AG09319 (cell line): ENCODE measurements around the gene PLD4.

Source experiments
- DNase-seq: peaks from one replicate; pipeline ENCODE4 v3.0.0-alpha.2; 2010; ENCODE audit warnings: low read depth; ENCODE audit errors: extremely low read depth
- CTCF ChIP-seq: IDR thresholded peaks from 2 replicates; pipeline ENCODE4 v1.5.1; 2011; ENCODE audit warnings: low read depth, mild to moderate bottlenecking, inconsistent platforms, low read length, moderate library complexity

The PLD4 gene

DNA sequence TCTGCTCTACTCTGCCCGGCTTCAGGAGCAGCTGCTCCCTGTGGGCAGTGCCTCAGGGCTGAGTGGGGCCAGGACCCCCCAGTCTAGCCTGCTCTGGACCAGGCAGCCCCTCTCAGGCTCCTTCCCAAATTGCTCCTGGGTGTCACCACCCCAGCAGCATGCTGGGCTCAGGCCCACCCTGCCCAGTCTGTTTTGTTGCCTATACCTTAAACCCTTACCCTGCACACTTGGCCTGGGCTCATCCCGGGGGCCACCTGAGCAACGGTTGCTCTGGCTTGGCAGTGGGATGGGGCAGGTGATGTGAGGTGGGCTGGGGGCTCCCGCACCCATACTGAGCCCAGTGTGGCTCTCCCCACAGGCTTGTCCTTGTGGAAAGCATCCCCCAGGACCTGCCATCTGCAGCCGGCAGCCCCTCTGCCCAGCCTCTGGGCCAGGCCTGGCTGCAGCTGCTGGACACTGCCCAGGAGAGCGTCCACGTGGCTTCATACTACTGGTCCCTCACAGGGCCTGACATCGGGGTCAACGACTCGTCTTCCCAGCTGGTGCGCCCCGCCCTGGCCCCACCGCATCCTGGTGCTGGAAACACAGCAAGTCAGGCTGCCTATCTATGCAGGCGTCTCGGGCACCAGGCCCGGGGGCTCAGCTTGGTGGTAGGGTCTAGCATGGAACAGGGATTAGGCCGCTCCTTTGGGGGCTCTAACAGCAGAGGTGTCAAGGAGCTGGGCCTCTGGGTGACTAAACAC, 3.9 kb downstream of the PLD4 start:
- TF ChIP-seq CTCF: no peak

DNA sequence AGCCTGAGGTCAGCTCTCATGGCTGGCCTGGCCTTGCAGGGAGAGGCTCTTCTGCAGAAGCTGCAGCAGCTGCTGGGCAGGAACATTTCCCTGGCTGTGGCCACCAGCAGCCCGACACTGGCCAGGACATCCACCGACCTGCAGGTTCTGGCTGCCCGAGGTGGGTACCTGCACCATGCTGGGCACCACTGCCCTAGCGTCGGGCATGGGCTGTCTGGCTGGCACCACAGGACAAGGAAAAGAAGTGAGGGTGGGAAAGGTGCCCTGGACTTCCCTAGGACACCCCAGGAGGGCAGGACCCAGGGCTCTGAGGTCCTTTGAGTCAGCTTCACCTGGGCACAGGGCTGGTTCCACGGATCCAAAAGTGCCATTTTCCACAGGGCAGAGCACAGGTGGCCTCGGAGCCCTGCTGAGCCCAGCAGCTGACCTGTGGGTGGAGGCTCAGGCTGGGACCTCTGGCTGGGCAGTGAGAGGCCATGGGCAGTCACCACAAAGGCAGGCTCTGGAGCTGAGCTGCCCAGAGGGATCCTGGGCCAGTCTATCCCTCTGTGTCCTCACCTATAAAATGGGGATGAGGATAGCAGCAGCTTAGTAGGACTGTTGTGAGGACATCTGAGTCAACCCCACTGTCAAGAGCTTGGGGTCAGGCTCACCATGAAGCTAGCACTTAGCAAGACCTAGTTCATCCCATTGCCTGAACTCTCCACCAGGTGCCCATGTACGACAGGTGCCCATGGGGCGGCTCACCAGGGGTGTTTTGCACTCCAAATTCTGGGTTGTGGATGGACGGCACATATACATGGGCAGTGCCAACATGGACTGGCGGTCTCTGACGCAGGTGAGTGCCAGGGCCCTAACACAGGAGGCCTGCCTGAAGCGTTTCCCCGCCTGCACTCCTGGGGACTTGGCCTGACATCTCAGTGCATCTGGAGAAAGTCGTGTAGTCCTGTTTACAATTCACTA, 4.9 kb downstream of the PLD4 start:
- no peak for DNase-seq
- TF ChIP-seq CTCF: no peak

More for the DNA sequence above, 3.9 kb downstream of the PLD4 start:
- no peak for DNase-seq

DNA sequence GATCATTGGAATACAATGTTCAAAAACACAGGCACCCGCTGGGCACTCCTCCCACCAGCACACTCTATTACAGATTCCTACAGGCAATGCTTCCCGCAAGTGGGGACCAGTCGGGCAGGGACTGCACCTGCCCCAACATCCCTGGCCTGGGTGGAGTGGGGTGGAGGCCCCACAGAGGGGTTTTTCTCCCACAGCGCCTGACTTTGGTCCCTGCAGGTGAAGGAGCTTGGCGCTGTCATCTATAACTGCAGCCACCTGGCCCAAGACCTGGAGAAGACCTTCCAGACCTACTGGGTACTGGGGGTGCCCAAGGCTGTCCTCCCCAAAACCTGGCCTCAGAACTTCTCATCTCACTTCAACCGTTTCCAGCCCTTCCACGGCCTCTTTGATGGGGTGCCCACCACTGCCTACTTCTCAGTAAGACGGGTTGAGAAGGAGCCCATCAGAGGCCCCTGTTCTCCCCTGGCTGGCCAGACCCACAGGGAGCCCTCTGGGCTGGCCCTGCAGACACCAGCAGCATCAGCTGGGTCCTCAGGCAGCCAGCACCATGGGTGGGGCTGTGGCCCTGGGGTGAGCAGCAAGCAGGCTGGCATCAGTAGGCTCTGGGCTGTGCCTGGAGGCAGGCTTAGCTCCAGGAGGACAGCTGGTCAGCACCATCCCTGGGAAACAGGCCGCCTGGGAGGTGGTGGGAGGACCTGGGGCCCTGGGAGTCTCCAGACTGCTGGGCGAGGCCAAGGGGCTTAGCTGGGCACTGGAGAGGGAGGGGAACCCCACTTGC, 6.0 kb downstream of the PLD4 start:
- DNase-seq: no peak
- TF ChIP-seq CTCF: no peak

- no peak for DNase-seq
- no peak for TF ChIP-seq CTCF
These were observed 6.7 kb downstream of the PLD4 start for GRCh38 chr14:104931304-104931770.

DNA sequence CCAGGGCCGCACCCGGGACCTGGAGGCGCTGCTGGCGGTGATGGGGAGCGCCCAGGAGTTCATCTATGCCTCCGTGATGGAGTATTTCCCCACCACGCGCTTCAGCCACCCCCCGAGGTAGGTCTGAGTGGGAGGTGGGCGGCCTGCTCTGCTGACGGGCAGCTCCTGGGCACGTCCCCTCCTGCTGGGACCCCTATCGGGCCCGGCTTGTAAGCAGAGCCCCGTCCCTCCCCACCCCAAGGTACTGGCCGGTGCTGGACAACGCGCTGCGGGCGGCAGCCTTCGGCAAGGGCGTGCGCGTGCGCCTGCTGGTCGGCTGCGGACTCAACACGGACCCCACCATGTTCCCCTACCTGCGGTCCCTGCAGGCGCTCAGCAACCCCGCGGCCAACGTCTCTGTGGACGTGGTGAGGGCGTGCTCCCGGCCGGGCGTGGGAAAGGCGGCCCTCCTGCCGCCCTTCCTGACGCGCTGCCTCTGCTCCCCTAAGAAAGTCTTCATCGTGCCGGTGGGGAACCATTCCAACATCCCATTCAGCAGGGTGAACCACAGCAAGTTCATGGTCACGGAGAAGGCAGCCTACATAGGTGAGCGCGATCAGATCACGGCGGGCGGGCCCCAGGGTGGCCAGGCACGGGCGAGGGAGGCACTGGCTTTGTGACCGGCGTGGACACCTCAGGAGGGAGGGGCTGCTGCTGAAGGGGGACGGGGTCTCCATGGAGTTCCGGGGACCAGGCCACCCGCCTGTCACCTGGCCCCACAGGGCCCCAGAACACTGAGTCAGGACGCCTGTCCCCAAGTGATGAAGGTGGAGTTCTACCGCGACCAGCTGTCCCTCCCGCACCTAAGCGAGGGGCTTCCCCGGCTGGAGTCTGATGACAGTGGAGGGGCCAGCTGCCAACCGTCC, 7.3 kb downstream of the PLD4 start:
- DNase-seq: no peak
- no peak for TF ChIP-seq CTCF
